Activated naive CD4-positive, alpha-beta T cell treated with anti-CD3 and anti-CD28 coated beads, Interleukin-2, amount 50 U/mL, for 72 hours (primary cell): ENCODE results near the gene CFTR. TPM values are rescaled to one million over a fixed set of nuclear protein-coding genes. Genes with fewer than 3 reads are reported as not detected.

Experiments used
- total RNA-seq, 2 donors: library from RNA; stranded (reverse); gene quantifications; one replicate each; pipeline ENCODE4 v1.2.3, GENCODE V29; 2022

CFTR gene
- total RNA-seq, 2 donors from 2014 or later: not detected

Other genes starting within 250 kb of the CFTR start
- gene WNT2, start 157.0 kb upstream of the CFTR start, total RNA-seq: not detected
- gene ASZ1, start 52.5 kb upstream of the CFTR start, total RNA-seq: not detected